H9 (cell line): Measurements from ENCODE around the gene NLRP1. TPM values are rescaled to one million over a fixed set of nuclear protein-coding genes. Genes with fewer than 3 reads are reported as not detected.

Source experiments
- DNase-seq: peaks from one replicate; pipeline ENCODE4 v3.0.0-alpha.2; 2017
- H2AFZ ChIP-seq: one replicate; pipeline ENCODE4 v1.6.1; 2013; ENCODE audit warnings: mild to moderate bottlenecking, low read length, control low read depth, moderate library complexity
- H2AK5ac ChIP-seq: 2 replicates; pipeline ENCODE4 v1.6.1; 2013; ENCODE audit warnings: low read length, control low read depth, mixed read lengths; ENCODE audit not compliant: insufficient read length
- H2BK120ac ChIP-seq: one replicate; pipeline ENCODE4 v1.6.1; 2013; ENCODE audit warnings: low read depth, mild to moderate bottlenecking, low read length, control low read depth, inconsistent platforms; ENCODE audit not compliant: poor library complexity, severe bottlenecking
- H2BK12ac ChIP-seq: 2 replicates; pipeline ENCODE4 v1.6.1; 2013; ENCODE audit warnings: low read length, control low read depth, mixed read lengths, low read depth; ENCODE audit not compliant: insufficient read length
- H2BK15ac ChIP-seq: 2 replicates; pipeline ENCODE4 v1.6.1; 2013; ENCODE audit warnings: low read depth, low read length, control low read depth
- H2BK20ac ChIP-seq: one replicate; pipeline ENCODE4 v1.6.1; 2013; ENCODE audit warnings: low read depth, mild to moderate bottlenecking, low read length, control low read depth, inconsistent platforms; ENCODE audit not compliant: poor library complexity, severe bottlenecking
- H2BK5ac ChIP-seq: 2 replicates; pipeline ENCODE4 v1.6.1; 2013; ENCODE audit warnings: low read length, control low read depth, mixed read lengths; ENCODE audit not compliant: insufficient read length
- H3K14ac ChIP-seq: 2 replicates; pipeline ENCODE4 v1.6.1; 2013; ENCODE audit warnings: low read length, control low read depth; ENCODE audit not compliant: insufficient read depth
- H3K18ac ChIP-seq: 2 replicates; pipeline ENCODE4 v1.6.1; 2013; ENCODE audit warnings: low read depth, mild to moderate bottlenecking, mixed read lengths, low read length, control low read depth; ENCODE audit not compliant: insufficient read length
- H3K23ac ChIP-seq: 2 replicates; pipeline ENCODE4 v1.6.1; 2013; ENCODE audit warnings: low read length, control low read depth, mixed read lengths, low read depth; ENCODE audit not compliant: insufficient read length
- H3K23me2 ChIP-seq: 2 replicates; pipeline ENCODE4 v1.6.1; 2013; ENCODE audit warnings: low read depth, mild to moderate bottlenecking, mixed read lengths, low read length, control low read depth; ENCODE audit not compliant: insufficient read length, poor library complexity, severe bottlenecking
- H3K27ac ChIP-seq: 2 replicates; pipeline ENCODE4 v1.5.1; 2013; ENCODE audit warnings: low read length, control low read depth, mixed read lengths, low read depth; ENCODE audit not compliant: insufficient read length
- H3K27me3 ChIP-seq: 2 replicates; pipeline ENCODE4 v1.6.1; 2013; ENCODE audit warnings: low read length, control low read depth, inconsistent platforms; ENCODE audit not compliant: insufficient read depth
- H3K4ac ChIP-seq: 2 replicates; pipeline ENCODE4 v1.6.1; 2013; ENCODE audit warnings: low read depth, mild to moderate bottlenecking, control low read depth, inconsistent platforms, low read length, moderate library complexity
- H3K4me1 ChIP-seq: 2 replicates; pipeline ENCODE4 v1.6.1; 2013; ENCODE audit warnings: low read length, control low read depth, inconsistent platforms; ENCODE audit not compliant: insufficient read depth
- H3K4me2 ChIP-seq: 2 replicates; pipeline ENCODE4 v1.6.1; 2013; ENCODE audit warnings: low read length, control low read depth, mixed read lengths; ENCODE audit not compliant: insufficient read length, insufficient read depth
- H3K56ac ChIP-seq: 2 replicates; pipeline ENCODE4 v1.6.1; 2013; ENCODE audit warnings: low read depth, mild to moderate bottlenecking, mixed read lengths, low read length, control low read depth; ENCODE audit not compliant: insufficient read length
- H3K79me1 ChIP-seq: 2 replicates; pipeline ENCODE4 v1.6.1; 2013; ENCODE audit warnings: low read depth, mild to moderate bottlenecking, moderate library complexity, low read length, control low read depth, inconsistent platforms; ENCODE audit not compliant: insufficient read depth, poor library complexity, severe bottlenecking
- H3K79me2 ChIP-seq: 2 replicates; pipeline ENCODE4 v1.6.1; 2013; ENCODE audit warnings: low read length, control low read depth, inconsistent platforms; ENCODE audit not compliant: insufficient read depth
- H3K9ac ChIP-seq: 2 replicates; pipeline ENCODE4 v1.6.1; 2013; ENCODE audit warnings: low read length, control low read depth, mixed read lengths; ENCODE audit not compliant: insufficient read length; ENCODE audit errors: extremely low read depth
- H3K9me3 ChIP-seq: one replicate; pipeline ENCODE4 v1.6.1; 2013; ENCODE audit warnings: low read depth, low read length, inconsistent platforms; ENCODE audit not compliant: control insufficient read depth
- H3T11ph ChIP-seq: one replicate; pipeline ENCODE4 v1.6.1; 2013; ENCODE audit warnings: mild to moderate bottlenecking, low read length, control low read depth, inconsistent platforms
- H4K20me1 ChIP-seq: one replicate; pipeline ENCODE4 v1.6.1; 2013; ENCODE audit not compliant: control insufficient read depth, insufficient read length, insufficient read depth
- H4K5ac ChIP-seq: 2 replicates; pipeline ENCODE4 v1.6.1; 2013; ENCODE audit warnings: low read depth, mild to moderate bottlenecking, mixed read lengths, low read length, control low read depth; ENCODE audit not compliant: insufficient read length
- H4K8ac ChIP-seq: replicated peaks from 2 replicates; pipeline ENCODE4 v1.6.1; 2013; ENCODE audit warnings: low read length, control low read depth, mixed read lengths, low read depth; ENCODE audit not compliant: insufficient read length
- H4K91ac ChIP-seq: 2 replicates; pipeline ENCODE4 v1.6.1; 2013; ENCODE audit warnings: low read depth, mild to moderate bottlenecking, moderate library complexity, mixed read lengths, low read length, control low read depth; ENCODE audit not compliant: insufficient read length
- H3K27ac Mint-ChIP-seq, 3 experiments: 2 replicates in 2 of 3; 3 replicates in 1 of 3; pipeline ENCODE4 v1.8.0; 2020 to 2021; ENCODE audit warnings: mixed read lengths in 3 of 3, mild to moderate bottlenecking in 1 of 3, moderate library complexity in 1 of 3
- H3K27me3 Mint-ChIP-seq: 2 replicates; pipeline ENCODE4 v1.8.0; 2021; ENCODE audit warnings: low read depth, mild to moderate bottlenecking, moderate library complexity, mixed read lengths
- H3K36me3 Mint-ChIP-seq, 3 experiments: 2 replicates in 2 of 3; 3 replicates in 1 of 3; pipeline ENCODE4 v1.8.0; 2020 to 2021; ENCODE audit warnings: low read depth in 3 of 3, mixed read lengths in 3 of 3; ENCODE audit not compliant: insufficient read depth in 1 of 3
- H3K4me1 Mint-ChIP-seq, 2 experiments: 2 replicates each; pipeline ENCODE4 v1.8.0; 2020; ENCODE audit warnings: mixed read lengths in 2 of 2
- H3K4me3 Mint-ChIP-seq, 2 experiments: 2 replicates in 1 of 2; 3 replicates in 1 of 2; pipeline ENCODE4 v1.8.0; 2020 to 2021; ENCODE audit warnings: mild to moderate bottlenecking in 2 of 2, mixed read lengths in 2 of 2, moderate library complexity in 1 of 2
- H3K9me3 Mint-ChIP-seq, 2 experiments: 2 replicates in 1 of 2; 3 replicates in 1 of 2; pipeline ENCODE4 v1.8.0; 2020; ENCODE audit warnings: mild to moderate bottlenecking in 2 of 2, mixed read lengths in 2 of 2, moderate library complexity in 1 of 2
- WGBS: extraction: QIAGEN DNeasy Blood & Tissue Kit; methylation state at CpG from one replicate; pipeline ENCODE4 v1.1.7; 2013; ENCODE audit warnings: missing lambda C conversion rate, low lambda C conversion rate, mixed read lengths; ENCODE audit not compliant: insufficient read length; ENCODE audit errors: extremely low coverage; 5-methylcytosine and 5-hydroxymethylcytosine counted together
- total RNA-seq: library from RNA; stranded (reverse); gene quantifications from 2 replicates; pipeline ENCODE4 v1.2.1, GENCODE V29; 2021
- TF ChIP-seq, protein P1 (sequence below): fragments of 200-600 bp; sonication (generic); conservative IDR thresholded peaks from 3 replicates; pipeline ENCODE4 v1.8.0; 2021; ENCODE audit warnings: antibody characterized with exemption, mild to moderate bottlenecking

Gene NLRP1
- total RNA-seq, 1 experiment from 2014 or later = 12.1 TPM

GRCh38 chr17:5535436-5535835 is 48.9 kb downstream of the NLRP1 start:
- H4K91ac ChIP-seq = no peak overlapping the region
- WGBS = no CpG with 5 or more reads among the region's 2 CpGs

More at GRCh38 chr17:5535436-5535835, 48.9 kb downstream of the NLRP1 start:
- Histone ChIP-seq H3K9ac (no peak overlapping the region), H3K18ac (no peak overlapping the region), H2BK120ac (no peak overlapping the region), H3K79me1 (no peaks in the 10 kb centered on the region), H3K14ac (no peak overlapping the region), H2BK5ac (no peak overlapping the region), H2AK5ac (no peak overlapping the region), H3K27ac (no peak overlapping the region), H3K56ac (no peak overlapping the region), H3K27me3 (no peaks in the 10 kb centered on the region), H3K4ac (no peak overlapping the region), H3K23ac (no peak overlapping the region), H2AFZ (no peak overlapping the region), H4K20me1 (no peaks in the 10 kb centered on the region), H2BK15ac (no peak overlapping the region), H4K8ac (no peak overlapping the region), H3K9me3 (no peaks in the 10 kb centered on the region), H2BK20ac (no peak overlapping the region), H3K79me2 (no peaks in the 10 kb centered on the region), H3K4me1 (no peaks in the 10 kb centered on the region), H3T11ph (no peak overlapping the region), H2BK12ac (no peak overlapping the region), H3K4me2 (no peak overlapping the region), H3K23me2 (no peaks in the 10 kb centered on the region), H4K5ac (no peak overlapping the region)
- Mint-ChIP-seq H3K4me1 (no peaks in the 10 kb centered on the region), H3K27ac (no peak overlapping the region), H3K36me3 (no peaks in the 10 kb centered on the region), H3K9me3 (no peaks in the 10 kb centered on the region; a peak in 1 of 5 replicates), H3K4me3 (no peak overlapping the region), H3K27me3 (peaks cover 8% of the 10 kb centered on the region)
- DNase-seq = no peak
- TF ChIP-seq, protein P1, sequence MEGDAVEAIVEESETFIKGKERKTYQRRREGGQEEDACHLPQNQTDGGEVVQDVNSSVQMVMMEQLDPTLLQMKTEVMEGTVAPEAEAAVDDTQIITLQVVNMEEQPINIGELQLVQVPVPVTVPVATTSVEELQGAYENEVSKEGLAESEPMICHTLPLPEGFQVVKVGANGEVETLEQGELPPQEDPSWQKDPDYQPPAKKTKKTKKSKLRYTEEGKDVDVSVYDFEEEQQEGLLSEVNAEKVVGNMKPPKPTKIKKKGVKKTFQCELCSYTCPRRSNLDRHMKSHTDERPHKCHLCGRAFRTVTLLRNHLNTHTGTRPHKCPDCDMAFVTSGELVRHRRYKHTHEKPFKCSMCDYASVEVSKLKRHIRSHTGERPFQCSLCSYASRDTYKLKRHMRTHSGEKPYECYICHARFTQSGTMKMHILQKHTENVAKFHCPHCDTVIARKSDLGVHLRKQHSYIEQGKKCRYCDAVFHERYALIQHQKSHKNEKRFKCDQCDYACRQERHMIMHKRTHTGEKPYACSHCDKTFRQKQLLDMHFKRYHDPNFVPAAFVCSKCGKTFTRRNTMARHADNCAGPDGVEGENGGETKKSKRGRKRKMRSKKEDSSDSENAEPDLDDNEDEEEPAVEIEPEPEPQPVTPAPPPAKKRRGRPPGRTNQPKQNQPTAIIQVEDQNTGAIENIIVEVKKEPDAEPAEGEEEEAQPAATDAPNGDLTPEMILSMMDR = no peak
